Muscle layer of duodenum (tissue), 2 donors: ENCODE results near the gene ZCCHC10.
"Not testable (repeated sequence)": the region's sequence is repeated elsewhere in the genome, so short reads cannot be mapped to it uniquely, and the experiment has no call there.

Source experiments
- H3K27ac ChIP-seq: one replicate; pipeline ENCODE4 v1.7.0; 2013; ENCODE audit warnings: mild to moderate bottlenecking, low read length
- H3K27me3 ChIP-seq: one replicate; pipeline ENCODE4 v1.7.0; 2013; ENCODE audit warnings: low read depth, mild to moderate bottlenecking, control low read depth, low read length
- H3K36me3 ChIP-seq, 2 donors: one replicate each; pipeline ENCODE4 v1.7.0; 2013; ENCODE audit warnings: low read length in 2 of 2, control low read depth in 1 of 2, mild to moderate bottlenecking in 1 of 2; ENCODE audit not compliant: insufficient read depth in 2 of 2, control insufficient read depth in 1 of 2
- H3K4me1 ChIP-seq, 2 donors: one replicate each; pipeline ENCODE4 v1.7.0; 2013; ENCODE audit warnings: low read length in 2 of 2, mild to moderate bottlenecking in 2 of 2, control low read depth in 1 of 2, moderate library complexity in 1 of 2; ENCODE audit not compliant: insufficient read depth in 2 of 2, control insufficient read depth in 1 of 2
- H3K4me3 ChIP-seq, 2 donors: one replicate each; pipeline ENCODE4 v1.7.0; 2013; ENCODE audit warnings: low read length in 2 of 2, low read depth in 1 of 2, mild to moderate bottlenecking in 1 of 2
- H3K9me3 ChIP-seq, 2 donors: one replicate each; pipeline ENCODE4 v1.7.0; 2013; ENCODE audit warnings: low read length in 2 of 2, control low read depth in 1 of 2, mild to moderate bottlenecking in 1 of 2; ENCODE audit not compliant: control insufficient read depth in 1 of 2
- donor health status: healthy.

The ZCCHC10 gene

DNA sequence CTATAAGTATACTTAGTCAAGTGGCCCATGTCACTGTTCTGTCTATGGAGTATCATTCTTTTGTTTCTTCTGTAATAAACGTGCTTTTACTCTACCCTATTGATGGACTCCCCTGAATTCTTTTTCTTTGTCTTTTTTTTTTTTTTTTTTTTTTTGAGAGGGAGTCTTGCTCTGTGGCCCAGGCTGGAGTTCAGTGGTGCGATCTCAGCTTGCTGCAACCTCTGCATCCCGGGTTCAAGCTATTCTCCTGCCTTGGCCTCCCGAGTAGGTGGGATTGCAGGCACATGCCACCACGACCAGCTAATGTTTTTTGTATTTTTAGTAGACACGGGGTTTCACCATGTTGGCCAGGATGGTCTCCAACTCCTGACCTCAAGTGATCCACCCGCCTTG lies 53.9 kb downstream of the ZCCHC10 start:
- H3K36me3 ChIP-seq, H3K27me3 ChIP-seq, H3K9me3 ChIP-seq, H3K27ac ChIP-seq, H3K4me1 ChIP-seq, H3K4me3 ChIP-seq: not testable (repeated sequence)

- Histone ChIP-seq H3K4me1 (no peaks in the 10 kb centered on the region), H3K9me3 (peaks cover under 1 to 3% of the 10 kb centered on the region in 2 donors), H3K4me3 (no peak overlapping the region), H3K27ac (no peak overlapping the region), H3K36me3 (no peaks in the 10 kb centered on the region), H3K27me3 (no peaks in the 10 kb centered on the region)
These were observed 54.6 kb downstream of the ZCCHC10 start for GRCh38 chr5:132971483-132972435.

DNA sequence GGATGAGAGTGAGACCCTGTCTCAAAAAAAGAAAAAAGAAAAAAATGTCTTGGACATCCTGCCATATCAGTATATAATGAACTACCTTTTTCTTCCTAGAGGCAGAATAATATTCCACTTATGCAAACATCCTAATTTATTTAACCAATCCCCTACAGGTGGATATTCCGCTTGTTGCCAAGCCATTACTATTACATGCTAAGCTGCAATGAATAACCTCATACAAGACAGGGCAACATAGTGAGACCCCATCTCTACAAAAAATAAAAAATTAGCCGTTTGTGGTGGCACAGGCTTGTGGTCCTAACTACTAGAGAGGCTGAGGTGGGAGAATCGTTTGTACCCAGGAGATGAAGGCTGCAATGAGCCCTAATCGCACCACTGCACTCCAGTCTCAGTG lies 61.2 kb downstream of the ZCCHC10 start:
- Histone ChIP-seq H3K36me3 (peaks cover 0 to 11% of the 10 kb centered on the region in 2 donors), H3K27ac (no peak overlapping the region), H3K4me1 (peaks cover 0 to 18% of the 10 kb centered on the region in 2 donors), H3K27me3 (no peaks in the 10 kb centered on the region), H3K4me3 (no peak overlapping the region), H3K9me3 (no peaks in the 10 kb centered on the region)

DNA sequence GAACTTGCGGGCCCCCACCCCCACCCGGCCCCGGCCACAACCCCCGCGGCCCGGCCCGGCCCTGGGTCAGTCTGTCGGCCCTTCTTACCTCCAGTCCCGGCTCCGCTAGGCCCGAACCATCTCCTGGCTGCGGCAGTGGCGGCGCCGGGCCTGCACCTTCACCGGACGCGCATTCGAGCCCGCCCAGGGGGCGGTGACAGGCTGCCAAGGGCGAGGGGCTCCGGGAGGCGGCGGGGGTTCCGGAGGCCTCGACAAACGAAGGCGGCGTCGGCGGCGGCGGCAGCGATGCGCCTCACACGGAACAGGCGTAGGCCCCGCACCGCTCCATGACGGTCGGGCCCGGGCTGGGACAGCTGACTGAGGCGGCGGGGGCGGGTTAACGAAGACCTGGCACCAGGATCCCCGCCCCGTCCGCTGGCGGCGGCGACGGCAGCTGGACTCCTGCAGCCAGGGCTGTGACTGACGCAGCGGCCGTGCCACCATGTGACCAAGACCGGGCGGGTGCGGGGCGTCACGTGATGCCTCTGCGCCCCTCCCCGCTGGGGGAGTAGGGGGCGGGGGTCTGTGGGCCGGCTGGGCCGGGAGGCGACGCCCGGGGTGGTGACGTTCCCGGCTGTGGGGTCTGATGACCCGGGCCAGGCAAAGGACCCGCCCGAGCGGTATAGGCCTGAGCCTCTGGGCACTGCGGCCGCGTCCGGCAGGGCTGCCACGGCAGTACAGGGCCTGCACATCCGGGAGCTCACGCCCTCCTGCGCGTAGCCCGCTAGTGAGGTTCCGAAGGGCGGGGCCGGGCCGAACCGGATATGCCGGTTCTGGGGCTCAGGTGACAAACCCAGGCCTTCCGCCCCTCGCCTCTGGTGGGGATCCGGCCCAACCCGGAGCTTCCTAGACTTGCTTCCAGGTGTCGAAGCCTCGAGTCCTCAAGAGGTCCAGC lies 62.9 kb downstream of the ZCCHC10 start, which contains the start of gene AFF4:
Gene AFF4 (minus strand): TSS at position 464 of the 934 bp plus-strand sequence. CDS start 26,445 bp downstream, outside the sequence.
- Histone ChIP-seq H3K27me3 (no peaks in the 10 kb centered on the region), H3K9me3 (no peaks in the 10 kb centered on the region), H3K4me3 (peak within 1 kb of the TSS; percentile 79 to 93), H3K4me1 (peaks cover 0 to 27% of the 10 kb centered on the region in 2 donors), H3K36me3 (peaks cover 0 to 11% of the 10 kb centered on the region in 2 donors), H3K27ac (peak within 1 kb of the TSS; percentile 98)

- Histone ChIP-seq H3K36me3 (peaks cover 0 to 11% of the 10 kb centered on the region in 2 donors), H3K4me3 (peak overlapping the region; percentile 79 to 93), H3K27ac (peak overlapping the region; percentile 98), H3K27me3 (no peaks in the 10 kb centered on the region), H3K9me3 (no peaks in the 10 kb centered on the region), H3K4me1 (peaks cover 0 to 27% of the 10 kb centered on the region in 2 donors)
These were observed 63.8 kb downstream of the ZCCHC10 start for GRCh38 chr5:132962429-132963021.

- peaks cover 0 to 11% of the 10 kb centered on the region in 2 donors for H3K36me3 ChIP-seq
- H3K9me3 ChIP-seq: no peaks in the 10 kb centered on the region
- peak overlapping the region; percentile 79 to 93 for H3K4me3 ChIP-seq
- H3K27me3 ChIP-seq: no peaks in the 10 kb centered on the region
- peaks cover 0 to 27% of the 10 kb centered on the region in 2 donors for H3K4me1 ChIP-seq
- H3K27ac ChIP-seq: peak overlapping the region; percentile 98
These were observed 64.5 kb downstream of the ZCCHC10 start for GRCh38 chr5:132961887-132962286.

GRCh38 chr5:132961123-132961815 lies 65.1 kb downstream of the ZCCHC10 start:
- H3K27ac ChIP-seq: peak overlapping the region; percentile 98
- not testable (repeated sequence) for H3K9me3 ChIP-seq

GRCh38 chr5:132956166-132956799 lies 70.1 kb downstream of the ZCCHC10 start:
- not testable (repeated sequence) for H3K36me3 ChIP-seq, H3K27ac ChIP-seq, H3K4me3 ChIP-seq, H3K27me3 ChIP-seq, H3K9me3 ChIP-seq
- H3K4me1 ChIP-seq: peaks cover 5 to 40% of the 10 kb centered on the region in 2 donors

More at GRCh38 chr5:132961123-132961815, 65.1 kb downstream of the ZCCHC10 start:
- not testable (repeated sequence) for H3K27me3 ChIP-seq
- Histone ChIP-seq H3K36me3 (peaks cover 0 to 11% of the 10 kb centered on the region in 2 donors), H3K4me3 (peak overlapping the region; percentile 79 to 93), H3K4me1 (peaks cover 0 to 27% of the 10 kb centered on the region in 2 donors)

GRCh38 chr5:132953710-132954109 lies 72.6 kb downstream of the ZCCHC10 start:
- Histone ChIP-seq H3K27ac (no peak overlapping the region), H3K27me3 (no peaks in the 10 kb centered on the region), H3K4me3 (peak overlapping the region in 1 of 2 donors; percentile 11), H3K36me3 (peaks cover 0 to 5% of the 10 kb centered on the region in 2 donors), H3K4me1 (peaks cover 5 to 26% of the 10 kb centered on the region in 2 donors), H3K9me3 (no peaks in the 10 kb centered on the region)

DNA sequence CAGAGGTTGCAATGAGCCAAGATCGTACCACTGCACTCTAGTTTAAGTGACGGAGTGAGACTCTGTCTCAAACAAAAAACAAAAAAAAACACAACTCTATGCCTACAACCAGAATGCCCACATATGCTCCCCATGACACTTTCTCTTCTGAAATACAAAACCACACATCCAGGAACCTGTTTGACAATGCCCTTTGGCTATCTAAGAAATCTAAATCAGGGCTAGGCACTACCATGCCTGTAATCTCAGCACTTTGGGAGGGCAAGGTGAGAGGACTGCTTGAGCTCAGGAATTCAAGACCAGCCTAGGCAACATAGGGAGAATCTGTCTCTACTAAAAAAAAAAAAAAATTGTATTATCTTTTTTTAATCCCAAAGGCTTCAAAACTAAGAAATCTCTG lies 73.5 kb downstream of the ZCCHC10 start:
- Histone ChIP-seq H3K4me3 (no peak overlapping the region), H3K27me3 (no peaks in the 10 kb centered on the region), H3K4me1 (peaks cover 5 to 30% of the 10 kb centered on the region in 2 donors)

More for the DNA sequence above, 73.5 kb downstream of the ZCCHC10 start:
- Histone ChIP-seq H3K9me3 (no peaks in the 10 kb centered on the region), H3K36me3 (peaks cover 0 to 5% of the 10 kb centered on the region in 2 donors), H3K27ac (no peak overlapping the region)
